Measurements from ENCODE around the gene ZNF358.

- TF ChIP-seq SP1 (IDR thresholded peaks at IDR 0.05) = no peak
- TF ChIP-seq SP1 (CRISPR knock-in tag; IDR thresholded peaks at IDR 0.05) = no peak
- no peak for TF ChIP-seq ZMYM4 (CRISPR knock-in tag; IDR thresholded peaks at IDR 0.05)
- TF ChIP-seq REL (CRISPR knock-in tag; conservative IDR thresholded peaks at IDR 0.05) = no peak
- no peak for TF ChIP-seq ZNF503 (CRISPR knock-in tag; IDR thresholded peaks at IDR 0.05)
- TF ChIP-seq RAD21 (CRISPR knock-in tag; IDR thresholded peaks at IDR 0.05) = no peak
- TF ChIP-seq CBX5 (CRISPR knock-in tag; IDR thresholded peaks at IDR 0.05; ENCODE audit: borderline replicate concordance) = no peak
- TF ChIP-seq TMF1 (CRISPR knock-in tag; IDR thresholded peaks at IDR 0.05; ENCODE audit: low read depth) = no peak
- no peak for TF ChIP-seq ZNF775 (CRISPR knock-in tag; IDR thresholded peaks at IDR 0.05; ENCODE audit: borderline replicate concordance)
- TF ChIP-seq KLF9 (CRISPR knock-in tag; IDR thresholded peaks at IDR 0.05; ENCODE audit: low read depth) = no peak
- no peak for TF ChIP-seq RELA (CRISPR knock-in tag; IDR thresholded peaks at IDR 0.05)
- TF ChIP-seq NCOR1 (IDR thresholded peaks at IDR 0.05; ENCODE audit: borderline replicate concordance, low read length) = no peak
- no peak for TF ChIP-seq CTCF (CRISPR knock-in tag; IDR thresholded peaks at IDR 0.05)
Observed at GRCh38 chr19:7545904-7546303, 30.0 kb downstream of the ZNF358 start.

Measured in HepG2 (cell line).